Effector memory CD4-positive, alpha-beta T cell (primary cell): ENCODE results near the gene CYB561.

ENCODE experiments used
- DNase-seq, 3 donors: peaks; one replicate each; pipeline ENCODE4 v3.0.0-alpha.2; 2020
- H3K27ac ChIP-seq: 2 replicates; pipeline ENCODE4 v1.7.0; 2013; ENCODE audit warnings: mild to moderate bottlenecking, low read length, moderate library complexity; ENCODE audit not compliant: insufficient read depth, poor library complexity, severe bottlenecking
- H3K27me3 ChIP-seq: replicated peaks from 2 replicates; pipeline ENCODE4 v1.7.0; 2013; ENCODE audit warnings: mild to moderate bottlenecking, low read length; ENCODE audit not compliant: insufficient read depth, control insufficient read depth, poor library complexity, severe bottlenecking
- H3K36me3 ChIP-seq: 2 replicates; pipeline ENCODE4 v1.7.0; 2013; ENCODE audit warnings: mild to moderate bottlenecking, low read length, moderate library complexity; ENCODE audit not compliant: control insufficient read depth, insufficient read depth
- H3K4me1 ChIP-seq: 2 replicates; pipeline ENCODE4 v1.7.0; 2013; ENCODE audit warnings: low read length, mild to moderate bottlenecking; ENCODE audit not compliant: control insufficient read depth, insufficient read depth, poor library complexity, severe bottlenecking
- H3K4me3 ChIP-seq: 2 replicates; pipeline ENCODE4 v1.7.0; 2013; ENCODE audit warnings: low read length, low read depth, mild to moderate bottlenecking; ENCODE audit not compliant: insufficient read depth, poor library complexity, severe bottlenecking
- H3K9me3 ChIP-seq: 2 replicates; pipeline ENCODE4 v1.7.0; 2013; ENCODE audit warnings: mild to moderate bottlenecking, low read length, moderate library complexity; ENCODE audit not compliant: control insufficient read depth

Gene CYB561

GRCh38 chr17:63423963-63424362, 22.1 kb downstream of the CYB561 start:
- Histone ChIP-seq H3K27ac (no peak overlapping the region), H3K9me3 (no peaks in the 10 kb centered on the region), H3K27me3 (no peaks in the 10 kb centered on the region), H3K4me1 (peaks cover 26% of the 10 kb centered on the region), H3K4me3 (no peak overlapping the region), H3K36me3 (peaks cover 6% of the 10 kb centered on the region)
- no peak for DNase-seq

GRCh38 chr17:63423251-63423950, 22.7 kb downstream of the CYB561 start:
- no peak for DNase-seq
- Histone ChIP-seq H3K4me1 (peaks cover 25% of the 10 kb centered on the region), H3K27ac (no peak overlapping the region), H3K9me3 (no peaks in the 10 kb centered on the region), H3K36me3 (peaks cover 6% of the 10 kb centered on the region), H3K27me3 (no peaks in the 10 kb centered on the region), H3K4me3 (no peak overlapping the region)

- Histone ChIP-seq H3K9me3 (no peaks in the 10 kb centered on the region), H3K4me1 (peaks cover 11% of the 10 kb centered on the region), H3K4me3 (no peak overlapping the region), H3K36me3 (peaks cover 6% of the 10 kb centered on the region), H3K27me3 (no peaks in the 10 kb centered on the region), H3K27ac (no peak overlapping the region)
- DNase-seq = no peak
These were observed 24.1 kb downstream of the CYB561 start for GRCh38 chr17:63421681-63422645.

GRCh38 chr17:63420868-63421680, 25.0 kb downstream of the CYB561 start:
- Histone ChIP-seq H3K27ac (no peak overlapping the region), H3K4me1 (peaks cover 9% of the 10 kb centered on the region), H3K9me3 (no peaks in the 10 kb centered on the region), H3K27me3 (no peaks in the 10 kb centered on the region), H3K36me3 (peaks cover 6% of the 10 kb centered on the region), H3K4me3 (no peak overlapping the region)
- DNase-seq = no peak

- no peak overlapping the region for H3K27ac ChIP-seq
- DNase-seq = no peak
- no peak overlapping the region for H3K4me3 ChIP-seq
- no peaks in the 10 kb centered on the region for H3K9me3 ChIP-seq
- H3K27me3 ChIP-seq = no peaks in the 10 kb centered on the region
- H3K4me1 ChIP-seq = peaks cover 6% of the 10 kb centered on the region
- peaks cover 6% of the 10 kb centered on the region for H3K36me3 ChIP-seq
These were observed 25.9 kb downstream of the CYB561 start for GRCh38 chr17:63419949-63420867.

GRCh38 chr17:63419398-63419797, 26.7 kb downstream of the CYB561 start:
- Histone ChIP-seq H3K4me1 (peaks cover 6% of the 10 kb centered on the region), H3K9me3 (no peaks in the 10 kb centered on the region), H3K36me3 (peaks cover 6% of the 10 kb centered on the region), H3K27ac (no peak overlapping the region), H3K4me3 (no peak overlapping the region), H3K27me3 (no peaks in the 10 kb centered on the region)
- no peak for DNase-seq

- no peaks in the 10 kb centered on the region for H3K9me3 ChIP-seq
- peaks cover 6% of the 10 kb centered on the region for H3K36me3 ChIP-seq
- no peak overlapping the region for H3K4me3 ChIP-seq
- no peak overlapping the region for H3K27ac ChIP-seq
- no peaks in the 10 kb centered on the region for H3K27me3 ChIP-seq
- no peak for DNase-seq
- H3K4me1 ChIP-seq = peaks cover 6% of the 10 kb centered on the region
These were observed 27.6 kb downstream of the CYB561 start for GRCh38 chr17:63418540-63418939.

GRCh38 chr17:63414222-63414621, 31.9 kb downstream of the CYB561 start:
- H3K4me3 ChIP-seq = no peak overlapping the region
- H3K27me3 ChIP-seq = no peaks in the 10 kb centered on the region
- DNase-seq = no peak
- H3K36me3 ChIP-seq = peaks cover 10% of the 10 kb centered on the region
- H3K9me3 ChIP-seq = no peaks in the 10 kb centered on the region
- H3K27ac ChIP-seq = no peak overlapping the region
- no peaks in the 10 kb centered on the region for H3K4me1 ChIP-seq

GRCh38 chr17:63413128-63413527, 33.0 kb downstream of the CYB561 start:
- Histone ChIP-seq H3K36me3 (peaks cover 10% of the 10 kb centered on the region), H3K27me3 (no peaks in the 10 kb centered on the region), H3K4me3 (no peak overlapping the region), H3K9me3 (no peaks in the 10 kb centered on the region), H3K27ac (no peak overlapping the region), H3K4me1 (no peaks in the 10 kb centered on the region)
- no peak for DNase-seq
